ENCODE data around the gene ZIC4.

GRCh38 chr3:147348976-147349375 is 57.4 kb downstream of the ZIC4 start:
- TF ChIP-seq POLR2AphosphoS5 (IDR thresholded peaks at IDR 0.05; ENCODE audit: low read depth, low read length), result no peak
- TF ChIP-seq FOXP2 (optimal IDR thresholded peaks at IDR 0.05; ENCODE audit: borderline replicate concordance, extremely low read depth, extremely low read length, insufficient read depth), result no peak
- no peak for TF ChIP-seq REST (IDR thresholded peaks at IDR 0.05; ENCODE audit: insufficient read depth in 1 of 2, low read depth in 2 of 2, low read length in 2 of 2)
- no peak for TF ChIP-seq SIN3A (IDR thresholded peaks at IDR 0.05; ENCODE audit: borderline replicate concordance, insufficient read depth, low read length)
- TF ChIP-seq TAF1 (IDR thresholded peaks at IDR 0.05; ENCODE audit: borderline replicate concordance, insufficient read depth, low read length), result no peak
